Measurements from ENCODE around the gene NCCRP1. TPM values are rescaled to one million over a fixed set of nuclear protein-coding genes. Genes with fewer than 3 reads are reported as not detected.
"Not testable (repeated sequence)": the region's sequence is repeated elsewhere in the genome, so short reads cannot be mapped to it uniquely, and the experiment has no call there.

NCCRP1 gene
- total and polyA plus RNA-seq, 5 donors = not detected

GRCh38 chr19:39211731-39212374 lies 15.1 kb downstream of the NCCRP1 start:
- DNase-seq (no peak), ATAC-seq (no peak)
- WGBS = 64% methylated on average over 13 of the region's 13 CpGs
- no peaks in the 10 kb centered on the region for H3K4me1 ChIP-seq (ENCODE audit: control insufficient read depth, insufficient read depth, low read length)
- no peaks in the 10 kb centered on the region for H3K9me3 ChIP-seq (ENCODE audit: control insufficient read depth, low read length)
- H3K27ac ChIP-seq (ENCODE audit: low read length) = no peak overlapping the region
- H3K27me3 ChIP-seq (ENCODE audit: control insufficient read depth, insufficient read depth) = no peaks in the 10 kb centered on the region
- intact Hi-C loops (cut with DNase I) = no loop called here
- H3K4me3 ChIP-seq (ENCODE audit: low read length) = no peak overlapping the region

GRCh38 chr19:39212375-39212742 lies 15.6 kb downstream of the NCCRP1 start:
- H3K27ac ChIP-seq (ENCODE audit: low read length) = no peak overlapping the region
- WGBS = 22% methylated on average over 8 of the region's 8 CpGs
- intact Hi-C loops (cut with DNase I) = no loop called here
- H3K9me3 ChIP-seq (ENCODE audit: control insufficient read depth, low read length) = no peaks in the 10 kb centered on the region
- no peaks in the 10 kb centered on the region for H3K27me3 ChIP-seq (ENCODE audit: control insufficient read depth, insufficient read depth)
- peak in 1 of 2 donors; percentile 18 for ATAC-seq
- no peaks in the 10 kb centered on the region for H3K4me1 ChIP-seq (ENCODE audit: control insufficient read depth, insufficient read depth, low read length)
- peak in 2 of 3 donors; percentile 51 to 73 for DNase-seq
- H3K4me3 ChIP-seq (ENCODE audit: low read length) = no peak overlapping the region

GRCh38 chr19:39215323-39215722 lies 18.6 kb downstream of the NCCRP1 start:
- H3K4me3 ChIP-seq (ENCODE audit: low read length); ATAC-seq; H3K9me3 ChIP-seq (ENCODE audit: control insufficient read depth, low read length); H3K27ac ChIP-seq (ENCODE audit: low read length); intact Hi-C loops (cut with DNase I); DNase-seq; H3K27me3 ChIP-seq (ENCODE audit: control insufficient read depth, insufficient read depth); H3K4me1 ChIP-seq (ENCODE audit: control insufficient read depth, insufficient read depth, low read length): not testable (repeated sequence)
- WGBS = 89% methylated on average over 3 of the region's 3 CpGs

GRCh38 chr19:39217094-39217493 lies 20.3 kb downstream of the NCCRP1 start:
- intact Hi-C loops (cut with DNase I) = no loop called here
- DNase-seq = no peak
- ATAC-seq = no peak
- no peaks in the 10 kb centered on the region for H3K9me3 ChIP-seq (ENCODE audit: control insufficient read depth, low read length)
- H3K27ac ChIP-seq (ENCODE audit: low read length) = no peak overlapping the region
- 79% methylated on average over 5 of the region's 5 CpGs for WGBS
- no peaks in the 10 kb centered on the region for H3K4me1 ChIP-seq (ENCODE audit: control insufficient read depth, insufficient read depth, low read length)
- H3K4me3 ChIP-seq (ENCODE audit: low read length) = no peak overlapping the region
- peaks cover 3% of the 10 kb centered on the region for H3K27me3 ChIP-seq (ENCODE audit: control insufficient read depth, insufficient read depth)

- Histone ChIP-seq H3K27ac (ENCODE audit: low read length) (no peak overlapping the region), H3K27me3 (ENCODE audit: control insufficient read depth, insufficient read depth) (peaks cover 3% of the 10 kb centered on the region), H3K9me3 (ENCODE audit: control insufficient read depth, low read length) (no peaks in the 10 kb centered on the region), H3K4me3 (ENCODE audit: low read length) (no peak overlapping the region), H3K4me1 (ENCODE audit: control insufficient read depth, insufficient read depth, low read length) (no peaks in the 10 kb centered on the region)
- 83% methylated on average over 15 of the region's 15 CpGs for WGBS
- DNase-seq (no peak), ATAC-seq (no peak)
- intact Hi-C loops (cut with DNase I) = no loop called here
Observed at GRCh38 chr19:39218230-39219007, 21.7 kb downstream of the NCCRP1 start.

GRCh38 chr19:39219108-39219507 lies 22.3 kb downstream of the NCCRP1 start:
- intact Hi-C loops (cut with DNase I); H3K4me1 ChIP-seq (ENCODE audit: control insufficient read depth, insufficient read depth, low read length); H3K4me3 ChIP-seq (ENCODE audit: low read length); H3K9me3 ChIP-seq (ENCODE audit: control insufficient read depth, low read length); DNase-seq; H3K27me3 ChIP-seq (ENCODE audit: control insufficient read depth, insufficient read depth); ATAC-seq; H3K27ac ChIP-seq (ENCODE audit: low read length): not testable (repeated sequence)
- WGBS = 71% methylated on average over 10 of the region's 10 CpGs

- no peak for ATAC-seq
- intact Hi-C loops (cut with DNase I) = no loop called here
- H3K27me3 ChIP-seq (ENCODE audit: control insufficient read depth, insufficient read depth) = peaks cover 3% of the 10 kb centered on the region
- no peaks in the 10 kb centered on the region for H3K9me3 ChIP-seq (ENCODE audit: control insufficient read depth, low read length)
- H3K4me3 ChIP-seq (ENCODE audit: low read length) = no peak overlapping the region
- 21% methylated on average over 4 of the region's 4 CpGs for WGBS
- no peak overlapping the region for H3K27ac ChIP-seq (ENCODE audit: low read length)
- no peaks in the 10 kb centered on the region for H3K4me1 ChIP-seq (ENCODE audit: control insufficient read depth, insufficient read depth, low read length)
- no peak for DNase-seq
Observed at GRCh38 chr19:39223703-39224279, 27.0 kb downstream of the NCCRP1 start.

- no peaks in the 10 kb centered on the region for H3K4me1 ChIP-seq (ENCODE audit: control insufficient read depth, insufficient read depth, low read length)
- WGBS = 25% methylated on average over 3 of the region's 3 CpGs
- DNase-seq = no peak
- H3K9me3 ChIP-seq (ENCODE audit: control insufficient read depth, low read length) = no peaks in the 10 kb centered on the region
- no peak overlapping the region for H3K4me3 ChIP-seq (ENCODE audit: low read length)
- H3K27me3 ChIP-seq (ENCODE audit: control insufficient read depth, insufficient read depth) = peaks cover 1% of the 10 kb centered on the region
- no peak overlapping the region for H3K27ac ChIP-seq (ENCODE audit: low read length)
- intact Hi-C loops (cut with DNase I) = no loop called here
- ATAC-seq = no peak
Observed at GRCh38 chr19:39224910-39225309, 28.1 kb downstream of the NCCRP1 start.

GRCh38 chr19:39230096-39230764 lies 33.5 kb downstream of the NCCRP1 start:
- DNase-seq (no peak), ATAC-seq (no peak)
- Histone ChIP-seq H3K4me1 (ENCODE audit: control insufficient read depth, insufficient read depth, low read length) (no peaks in the 10 kb centered on the region), H3K4me3 (ENCODE audit: low read length) (no peak overlapping the region), H3K27me3 (ENCODE audit: control insufficient read depth, insufficient read depth) (no peaks in the 10 kb centered on the region), H3K27ac (ENCODE audit: low read length) (no peak overlapping the region), H3K9me3 (ENCODE audit: control insufficient read depth, low read length) (no peaks in the 10 kb centered on the region)
- WGBS = 79% methylated on average over 2 of the region's 2 CpGs
- intact Hi-C loops (cut with DNase I) = no loop called here

- WGBS = 86% methylated on average over 5 of the region's 5 CpGs
- intact Hi-C loops (cut with DNase I) = no loop called here
- Histone ChIP-seq H3K4me3 (ENCODE audit: low read length) (no peak overlapping the region), H3K9me3 (ENCODE audit: control insufficient read depth, low read length) (no peaks in the 10 kb centered on the region), H3K4me1 (ENCODE audit: control insufficient read depth, insufficient read depth, low read length) (no peaks in the 10 kb centered on the region), H3K27ac (ENCODE audit: low read length) (no peak overlapping the region), H3K27me3 (ENCODE audit: control insufficient read depth, insufficient read depth) (no peaks in the 10 kb centered on the region)
- ATAC-seq (no peak), DNase-seq (no peak)
Observed at GRCh38 chr19:39232708-39233107, 35.9 kb downstream of the NCCRP1 start.

- 69% methylated on average over 12 of the region's 12 CpGs for WGBS
- no peaks in the 10 kb centered on the region for H3K4me1 ChIP-seq (ENCODE audit: control insufficient read depth, insufficient read depth, low read length)
- no peak overlapping the region for H3K4me3 ChIP-seq (ENCODE audit: low read length)
- no peaks in the 10 kb centered on the region for H3K9me3 ChIP-seq (ENCODE audit: control insufficient read depth, low read length)
- DNase-seq (peak in 1 of 3 donors; percentile 64), ATAC-seq (no peak)
- H3K27me3 ChIP-seq (ENCODE audit: control insufficient read depth, insufficient read depth) = peaks cover 4% of the 10 kb centered on the region
- no peak overlapping the region for H3K27ac ChIP-seq (ENCODE audit: low read length)
- intact Hi-C loops (cut with DNase I) = no loop called here
Observed at GRCh38 chr19:39236527-39236926, 39.8 kb downstream of the NCCRP1 start.
